GM18858 (cell line): ENCODE measurements around the gene ATG9A.

Experiments
- ATAC-seq: cut with Tn5 transposase; IDR thresholded peaks from one replicate; pipeline ENCODE4 v1.9.1; 2021; ENCODE audit not compliant: unreplicated experiment

ATG9A gene

GRCh38 chr2:219252570-219252899 lies 23.1 kb upstream of the ATG9A start:
- no peak for ATAC-seq

- no peak for ATAC-seq
Measured at GRCh38 chr2:219252084-219252483, 22.6 kb upstream of the ATG9A start.

GRCh38 chr2:219251656-219252055 lies 22.2 kb upstream of the ATG9A start:
- no peak for ATAC-seq

- ATAC-seq, result no peak
Measured at GRCh38 chr2:219250049-219250781, 20.8 kb upstream of the ATG9A start.

- peak; percentile 32 for ATAC-seq
Measured at GRCh38 chr2:219249203-219249980, 20.0 kb upstream of the ATG9A start.

- no peak for ATAC-seq
Measured at GRCh38 chr2:219248845-219249202, 19.4 kb upstream of the ATG9A start.

- no peak for ATAC-seq
Measured at GRCh38 chr2:219247678-219248642, 18.5 kb upstream of the ATG9A start.

- ATAC-seq, result no peak
Measured at GRCh38 chr2:219246559-219246958, 17.1 kb upstream of the ATG9A start.

- no peak for ATAC-seq
Measured at GRCh38 chr2:219245899-219246230, 16.4 kb upstream of the ATG9A start.

GRCh38 chr2:219245148-219245898 lies 15.9 kb upstream of the ATG9A start, which contains the start of the genes GLB1L and STK16:
Gene GLB1L, minus strand, starts transcription at chr2:219245444. Its CDS starts 1,871 bp downstream, at chr2:219243573.
Gene STK16, plus strand, starts transcription at chr2:219245479. Its CDS starts 521 bp downstream, at chr2:219246000.
- peak; percentile 66 for ATAC-seq

- ATAC-seq, result no peak
Measured at GRCh38 chr2:219244789-219245147, 15.3 kb upstream of the ATG9A start.

GRCh38 chr2:219243291-219243761 lies 13.9 kb upstream of the ATG9A start:
- no peak for ATAC-seq

- ATAC-seq, result no peak
Measured at GRCh38 chr2:219234331-219234730, 4.9 kb upstream of the ATG9A start.

- ATAC-seq, result no peak
Measured at GRCh38 chr2:219230059-219230540, 664 bp upstream of the ATG9A start.

- peak; percentile 8 for ATAC-seq
Measured at GRCh38 chr2:219228911-219229304, 528 bp downstream of the ATG9A start.

GRCh38 chr2:219228041-219228910 lies 1.2 kb downstream of the ATG9A start:
- no peak for ATAC-seq

- no peak for ATAC-seq
Measured at GRCh38 chr2:219225350-219225749, 4.1 kb downstream of the ATG9A start.

- ATAC-seq, result no peak
Measured at GRCh38 chr2:219223831-219224610, 5.4 kb downstream of the ATG9A start.
